Measurements from ENCODE around the gene CILP2.

GRCh38 chr19:19495614-19496603 is 42.2 kb upstream of the CILP2 start:
- TF ChIP-seq CTCF (conservative IDR thresholded peaks at IDR 0.05; ENCODE audit: low read length) (no peak), EZH2phosphoT487 (IDR thresholded peaks at IDR 0.05; ENCODE audit: borderline replicate concordance) (no peak)
